Esophagus squamous epithelium (tissue), 5 donors: Measurements from ENCODE around the gene DNAL1. TPM values are rescaled to one million over a fixed set of nuclear protein-coding genes. Genes with fewer than 3 reads are reported as not detected.
A peak's percentile ranks its signal among the peaks of the same experiment; 100 is the strongest.

Experiments
- DNase-seq: peaks from one replicate; lab custom pipeline; 2025; lab: John Stamatoyannopoulos, UW
- H3K27ac ChIP-seq, 4 donors: fragments of 200-600 bp; sonication (generic); one replicate each; pipeline ENCODE4 v1.5.1; 2016 to 2019; ENCODE audit warnings: mild to moderate bottlenecking in 1 of 4
- H3K27me3 ChIP-seq, 4 donors: fragments of 200-600 bp; sonication (generic); 1 replicate in 3 of 4; 2 replicates in 1 of 4; pipeline versions ENCODE4 v1.5.1 to v1.6.0; 2017 to 2021; ENCODE audit warnings: antibody characterized with exemption in 1 of 4
- H3K36me3 ChIP-seq, 3 donors: fragments of 200-600 bp; sonication (generic); one replicate each; pipeline ENCODE4 v1.5.1; 2016 to 2019
- H3K4me1 ChIP-seq, 3 donors: fragments of 200-600 bp; sonication (generic); one replicate each; pipeline ENCODE4 v1.5.1; 2017 to 2019
- H3K4me3 ChIP-seq, 4 donors: fragments of 200-600 bp; sonication (generic); 1 replicate in 3 of 4; 2 replicates in 1 of 4; pipeline ENCODE4 v1.5.1; 2016 to 2019; ENCODE audit warnings: mild to moderate bottlenecking in 2 of 4, moderate library complexity in 1 of 4
- H3K9me3 ChIP-seq, 3 donors: fragments of 200-600 bp; sonication (generic); one replicate each; pipeline ENCODE4 v1.5.1; 2016 to 2019
- CTCF ChIP-seq, 6 experiments: fragments of 450-650 bp in 4 of 6; fragments of 200-600 bp in 2 of 6; sonication (generic) in 2 of 6; IDR thresholded peaks; one replicate each; pipeline ENCODE4 v1.5.1; 2016 to 2019; ENCODE audit warnings: antibody characterized with exemption in 6 of 6, mild to moderate bottlenecking in 4 of 6, moderate library complexity in 4 of 6
- POLR2A ChIP-seq, 4 donors: fragments of 450-650 bp; IDR thresholded peaks; one replicate each; pipeline ENCODE4 v1.6.1; 2017; ENCODE audit warnings: antibody characterized with exemption in 4 of 4, mild to moderate bottlenecking in 4 of 4, moderate library complexity in 3 of 4
- WGBS, 2 donors: methylation state at CpG; one replicate each; pipeline ENCODE4 v1.1.5; 2018; 5-methylcytosine and 5-hydroxymethylcytosine counted together
- intact Hi-C: fragments of 100-400 bp; cut with DNase I; formaldehyde crosslinking; loops from one replicate; pipeline ENCODE4 v1.15.0; 2022
- total RNA-seq, 4 donors: library from RNA; depleted of rRNA; stranded (reverse); fragments of >200 nt; gene quantifications; one replicate each; pipeline ENCODE4 v1.1.0, GENCODE V29; 2016
- donor health status: DM: yes; HTN: yes; CAD: no.

The DNAL1 gene
- total RNA-seq, 4 donors from 2014 or later = 1.8 to 6.4 (median 4.1) TPM

- Histone ChIP-seq H3K4me1 (peaks cover 82 to 100% (median 95%) of the 10 kb centered on the region in 3 donors), H3K27ac (peak overlapping the region; percentile 85 to 100 (median 94)), H3K36me3 (no peaks in the 10 kb centered on the region), H3K9me3 (no peaks in the 10 kb centered on the region), H3K27me3 (no peaks in the 10 kb centered on the region), H3K4me3 (no peak overlapping the region)
- DNase-seq = no peak
- TF ChIP-seq POLR2A (IDR thresholded peaks at IDR 0.05) (no peak), CTCF (IDR thresholded peaks at IDR 0.05) (no peak)
- intact Hi-C loops = no loop called here
- 76% methylated on average over 6 to 9 of the region's 9 CpGs for WGBS, 2 donors
These were observed 102.8 kb downstream of the DNAL1 start for GRCh38 chr14:73747379-73748211.

- no peak for DNase-seq
- peak overlapping the region in 3 of 4 donors; percentile 47 to 100 (median 92) for H3K27ac ChIP-seq
These were observed 104.1 kb downstream of the DNAL1 start for GRCh38 chr14:73748858-73749357.

GRCh38 chr14:73749706-73750530 is 105.1 kb downstream of the DNAL1 start:
- Histone ChIP-seq H3K27ac (peak overlapping the region; percentile 47 to 100 (median 94)), H3K9me3 (no peaks in the 10 kb centered on the region), H3K27me3 (no peaks in the 10 kb centered on the region), H3K4me1 (peaks cover 82 to 100% (median 95%) of the 10 kb centered on the region in 3 donors), H3K36me3 (no peaks in the 10 kb centered on the region), H3K4me3 (no peak overlapping the region)
- no peak for TF ChIP-seq CTCF (IDR thresholded peaks at IDR 0.05)
- no peak for TF ChIP-seq POLR2A (IDR thresholded peaks at IDR 0.05)
- intact Hi-C loops = no loop called here
- WGBS, 2 donors = 32 to 41% methylated on average over 9 to 11 of the region's 11 CpGs
- DNase-seq = no peak

More at GRCh38 chr14:73748858-73749357, 104.1 kb downstream of the DNAL1 start:
- peaks cover 82 to 100% (median 95%) of the 10 kb centered on the region in 3 donors for H3K4me1 ChIP-seq
- intact Hi-C loops = no loop called here
- H3K36me3 ChIP-seq = no peaks in the 10 kb centered on the region
- 66 to 78% methylated on average over 5 to 6 of the region's 6 CpGs for WGBS, 2 donors
- H3K4me3 ChIP-seq = no peak overlapping the region
- H3K27me3 ChIP-seq = no peaks in the 10 kb centered on the region
- H3K9me3 ChIP-seq = no peaks in the 10 kb centered on the region
- TF ChIP-seq POLR2A (IDR thresholded peaks at IDR 0.05) (no peak), CTCF (IDR thresholded peaks at IDR 0.05) (no peak)

GRCh38 chr14:73750531-73750901 is 105.7 kb downstream of the DNAL1 start:
- peak overlapping the region; percentile 47 to 100 (median 94) for H3K27ac ChIP-seq
- TF ChIP-seq POLR2A (IDR thresholded peaks at IDR 0.05) (no peak), CTCF (IDR thresholded peaks at IDR 0.05) (no peak)
- no peaks in the 10 kb centered on the region for H3K27me3 ChIP-seq
- H3K4me1 ChIP-seq = peaks cover 82 to 100% (median 95%) of the 10 kb centered on the region in 3 donors
- 25 to 31% methylated on average over 3 of the region's 3 CpGs for WGBS, 2 donors
- intact Hi-C loops = no loop called here
- no peaks in the 10 kb centered on the region for H3K36me3 ChIP-seq
- H3K4me3 ChIP-seq = no peak overlapping the region
- H3K9me3 ChIP-seq = no peaks in the 10 kb centered on the region
- no peak for DNase-seq
